CD4-positive, alpha-beta T cell (primary cell): Measurements from ENCODE around the gene SLC25A52. TPM values are rescaled to one million over a fixed set of nuclear protein-coding genes. Genes with fewer than 3 reads are reported as not detected.

ENCODE experiments used
- ATAC-seq: fragments of 200-7000 bp; cut with Tn5 transposase; one replicate; pipeline ENCODE4 v1.10.0; 2022; ENCODE audit warnings: mild to moderate bottlenecking; ENCODE audit not compliant: poor library complexity
- CTCF ChIA-PET: fragments of 350-600 bp; sonication (Branson Sonifier 250); formaldehyde crosslinking; loops from one replicate; lab custom pipeline; 2021; ENCODE audit warnings: antibody characterized with exemption, inconsistent platforms; lab: Charles Lee
- POLR2A ChIA-PET: fragments of 350-600 bp; sonication (Branson Sonifier 250); formaldehyde crosslinking; loops from one replicate; lab custom pipeline; 2021; ENCODE audit warnings: antibody characterized with exemption, inconsistent platforms; lab: Charles Lee
- DNase-seq, 14 experiments: peaks; one replicate each; pipeline ENCODE4 v3.0.0-alpha.2; 2013 to 2020; ENCODE audit warnings: mixed read lengths in 2 of 14
- H3K27ac ChIP-seq, 2 donors: one replicate each; pipeline versions ENCODE4 v1.5.1 to v1.7.0; 2013; ENCODE audit warnings: low read length in 2 of 2, low read depth in 1 of 2, mild to moderate bottlenecking in 1 of 2
- H3K27me3 ChIP-seq, 2 experiments: 1 replicate in 1 of 2; 2 replicates in 1 of 2; pipeline versions ENCODE4 v1.6.1 to v1.7.0; 2013; ENCODE audit warnings: low read length in 2 of 2, control low read depth in 1 of 2, mild to moderate bottlenecking in 1 of 2, moderate library complexity in 1 of 2; ENCODE audit not compliant: insufficient read depth in 2 of 2, control insufficient read depth in 1 of 2
- H3K36me3 ChIP-seq: one replicate; pipeline ENCODE4 v1.6.1; 2013; ENCODE audit warnings: low read length, control low read depth; ENCODE audit not compliant: insufficient read depth
- H3K4me1 ChIP-seq: one replicate; pipeline ENCODE4 v1.6.1; 2013; ENCODE audit warnings: low read length, control low read depth; ENCODE audit not compliant: insufficient read depth
- H3K4me3 ChIP-seq: one replicate; pipeline ENCODE4 v1.5.1; 2013; ENCODE audit warnings: mild to moderate bottlenecking, low read length, moderate library complexity
- H3K9me3 ChIP-seq, 2 experiments: 1 replicate in 1 of 2; 2 replicates in 1 of 2; pipeline versions ENCODE4 v1.6.1 to v1.7.0; 2013; ENCODE audit warnings: low read length in 2 of 2, mild to moderate bottlenecking in 2 of 2, control low read depth in 1 of 2, moderate library complexity in 1 of 2; ENCODE audit not compliant: control insufficient read depth in 1 of 2, insufficient read depth in 1 of 2
- H3K27ac Mint-ChIP-seq: one replicate; pipeline ENCODE4 v1.8.0; 2020; ENCODE audit warnings: mixed read lengths
- H3K27me3 Mint-ChIP-seq: one replicate; pipeline ENCODE4 v1.8.0; 2021; ENCODE audit warnings: mixed read lengths
- H3K36me3 Mint-ChIP-seq: one replicate; pipeline ENCODE4 v1.8.0; 2021; ENCODE audit warnings: low read depth, mixed read lengths
- H3K4me1 Mint-ChIP-seq: one replicate; pipeline ENCODE4 v1.8.0; 2021; ENCODE audit warnings: low read depth, mixed read lengths
- H3K4me3 Mint-ChIP-seq: one replicate; pipeline ENCODE4 v1.8.0; 2020; ENCODE audit warnings: mild to moderate bottlenecking, mixed read lengths
- H3K9me3 Mint-ChIP-seq: one replicate; pipeline ENCODE4 v1.8.0; 2020; ENCODE audit warnings: mixed read lengths
- CTCF ChIP-seq: fragments of 200-600 bp; IDR thresholded peaks from one replicate; pipeline ENCODE4 v1.8.0; 2022; ENCODE audit warnings: antibody characterized with exemption, mild to moderate bottlenecking
- intact Hi-C, 2 experiments: fragments of 100-400 bp; cut with DNase I in 1 of 2; cut with micrococcal nuclease in 1 of 2; formaldehyde crosslinking; loops; one replicate each; pipeline versions ENCODE4 v1.15.1 to v1.9.0; 2023 to 2025; cut with DNase I, micrococcal nuclease
- total RNA-seq, 174 experiments: library from RNA in 2 of 174; stranded (reverse) in 2 of 174; gene quantifications; one replicate each; pipeline ENCODE4 v1.2.3 and lab custom pipeline; 2021 to 2026

The SLC25A52 gene
- total RNA-seq, 2 experiments from 2014 or later: not detected

GRCh38 chr18:31798399-31798798, 37.7 kb upstream of the SLC25A52 start:
- Histone ChIP-seq H3K27ac (no peak overlapping the region), H3K4me1 (no peaks in the 10 kb centered on the region), H3K4me3 (no peak overlapping the region), H3K36me3 (no peaks in the 10 kb centered on the region), H3K27me3 (no peaks in the 10 kb centered on the region), H3K9me3 (no peaks in the 10 kb centered on the region)
- ChIA-PET CTCF (no interaction called here), POLR2A (no interaction called here)
- TF ChIP-seq CTCF: no peak
- ATAC-seq (no peak), DNase-seq (no peak)
- intact Hi-C loops: no loop called here
- no peaks in the 10 kb centered on the region for H3K9me3 Mint-ChIP-seq
- no peaks in the 10 kb centered on the region for H3K4me1 Mint-ChIP-seq
- no peaks in the 10 kb centered on the region for H3K27me3 Mint-ChIP-seq
- no peak overlapping the region for H3K4me3 Mint-ChIP-seq
- H3K36me3 Mint-ChIP-seq: no peaks in the 10 kb centered on the region
- no peak overlapping the region for H3K27ac Mint-ChIP-seq

- no peaks in the 10 kb centered on the region for H3K36me3 ChIP-seq
- H3K4me1 ChIP-seq: no peaks in the 10 kb centered on the region
- DNase-seq (no peak), ATAC-seq (no peak)
- ChIA-PET CTCF (no interaction called here), POLR2A (no interaction called here)
- Mint-ChIP-seq H3K27ac (no peak overlapping the region), H3K4me3 (no peak overlapping the region), H3K27me3 (no peaks in the 10 kb centered on the region), H3K4me1 (no peaks in the 10 kb centered on the region), H3K9me3 (no peaks in the 10 kb centered on the region), H3K36me3 (no peaks in the 10 kb centered on the region)
- intact Hi-C loops: no loop called here
- H3K27ac ChIP-seq: no peak overlapping the region
- no peaks in the 10 kb centered on the region for H3K27me3 ChIP-seq
- H3K4me3 ChIP-seq: no peak overlapping the region
- H3K9me3 ChIP-seq: no peaks in the 10 kb centered on the region
- TF ChIP-seq CTCF: no peak
These were observed 35.1 kb upstream of the SLC25A52 start for GRCh38 chr18:31795747-31796146.

GRCh38 chr18:31793531-31793930, 32.9 kb upstream of the SLC25A52 start:
- Mint-ChIP-seq H3K4me1 (no peaks in the 10 kb centered on the region), H3K9me3 (no peaks in the 10 kb centered on the region), H3K4me3 (no peak overlapping the region), H3K36me3 (no peaks in the 10 kb centered on the region), H3K27me3 (no peaks in the 10 kb centered on the region), H3K27ac (no peak overlapping the region)
- ChIA-PET CTCF (no interaction called here), POLR2A (no interaction called here)
- no peak overlapping the region for H3K4me3 ChIP-seq
- no peaks in the 10 kb centered on the region for H3K36me3 ChIP-seq
- no peaks in the 10 kb centered on the region for H3K4me1 ChIP-seq
- H3K27me3 ChIP-seq: no peaks in the 10 kb centered on the region
- DNase-seq (no peak), ATAC-seq (no peak)
- no peaks in the 10 kb centered on the region for H3K9me3 ChIP-seq
- no peak for TF ChIP-seq CTCF
- intact Hi-C loops: no loop called here
- no peak overlapping the region for H3K27ac ChIP-seq
